OCI-LY1 (cell line): ENCODE results near the gene SCAI.
"Not testable (repeated sequence)": the region's sequence is repeated elsewhere in the genome, so short reads cannot be mapped to it uniquely, and the experiment has no call there.

Experiments used
- H2AFZ ChIP-seq: fragments of 200-600 bp; sonication (generic), shearing (Covaris generic); 2 replicates; pipeline ENCODE4 v1.6.0; 2014; ENCODE audit warnings: antibody characterized with exemption, mild to moderate bottlenecking, low read length
- H3F3A ChIP-seq: fragments of 200-600 bp; sonication (generic), shearing (Covaris generic); 2 replicates; pipeline ENCODE4 v1.6.0; 2014; ENCODE audit warnings: mild to moderate bottlenecking, antibody characterized with exemption, low read length, moderate library complexity; ENCODE audit not compliant: insufficient read depth
- H3K27ac ChIP-seq: fragments of 200-600 bp; sonication (generic); 2 replicates; pipeline ENCODE4 v1.5.1; 2014; ENCODE audit warnings: low read length, mixed run types, mild to moderate bottlenecking, low read depth; ENCODE audit not compliant: poor library complexity, severe bottlenecking
- H3K27me3 ChIP-seq: fragments of 200-600 bp; sonication (generic); 2 replicates; pipeline ENCODE4 v1.6.0; 2014; ENCODE audit warnings: antibody characterized with exemption, mild to moderate bottlenecking, low read length, moderate library complexity; ENCODE audit not compliant: insufficient read depth
- H3K36me3 ChIP-seq: fragments of 200-600 bp; sonication (generic); 2 replicates; pipeline ENCODE4 v1.6.1; 2014; ENCODE audit warnings: mild to moderate bottlenecking, antibody characterized with exemption, low read length, moderate library complexity, mixed read lengths; ENCODE audit not compliant: insufficient read depth
- H3K4me1 ChIP-seq: fragments of 200-600 bp; sonication (generic); 2 replicates; pipeline ENCODE4 v1.5.1; 2014; ENCODE audit warnings: mild to moderate bottlenecking, low read length, moderate library complexity; ENCODE audit not compliant: insufficient read depth, severe bottlenecking
- H3K4me2 ChIP-seq: fragments of 200-600 bp; sonication (generic), shearing (Covaris generic); 2 replicates; pipeline ENCODE4 v1.6.1; 2014; ENCODE audit warnings: low read length
- H3K4me3 ChIP-seq: fragments of 200-600 bp; sonication (generic); 2 replicates; pipeline ENCODE4 v1.5.1; 2014; ENCODE audit warnings: low read length, low read depth, mild to moderate bottlenecking, mixed read lengths; ENCODE audit not compliant: poor library complexity, severe bottlenecking
- H3K79me2 ChIP-seq: fragments of 200-600 bp; shearing (Covaris generic); 2 replicates; pipeline ENCODE4 v1.6.1; 2016; ENCODE audit warnings: mixed run types, low read length, mixed read lengths; ENCODE audit not compliant: insufficient read depth
- H3K9ac ChIP-seq: fragments of 200-600 bp; sonication (generic), shearing (Covaris generic); 2 replicates; pipeline ENCODE4 v1.6.1; 2014; ENCODE audit warnings: mild to moderate bottlenecking, low read length, mixed read lengths
- H3K9me2 ChIP-seq: fragments of 200-600 bp; sonication (generic), shearing (Covaris generic); 2 replicates; pipeline ENCODE4 v1.6.1; 2014; ENCODE audit warnings: low read depth, mild to moderate bottlenecking, low read length, mixed read lengths
- H3K9me3 ChIP-seq: fragments of 200-600 bp; shearing (Covaris generic); 2 replicates; pipeline ENCODE4 v1.6.1; 2014; ENCODE audit warnings: low read length, mixed read lengths
- H4K20me1 ChIP-seq: fragments of 200-600 bp; sonication (generic), shearing (Covaris generic); 2 replicates; pipeline ENCODE4 v1.6.0; 2016; ENCODE audit warnings: mild to moderate bottlenecking, low read length; ENCODE audit not compliant: insufficient read depth
- EZH2 ChIP-seq: fragments of 200-600 bp; sonication (generic), shearing (Covaris generic); IDR thresholded peaks from 2 replicates; pipeline ENCODE4 v1.8.0; 2017; ENCODE audit warnings: borderline replicate concordance, mixed run types, mild to moderate bottlenecking, antibody characterized with exemption, low read length, moderate library complexity, mixed read lengths
- TF ChIP-seq, protein P1 (sequence below): fragments of 200-600 bp; sonication (generic), shearing (Covaris generic); IDR thresholded peaks from 2 replicates; pipeline ENCODE4 v1.5.1; 2017; ENCODE audit warnings: mild to moderate bottlenecking, antibody characterized with exemption, low read length, moderate library complexity, mixed read lengths

The SCAI gene

DNA sequence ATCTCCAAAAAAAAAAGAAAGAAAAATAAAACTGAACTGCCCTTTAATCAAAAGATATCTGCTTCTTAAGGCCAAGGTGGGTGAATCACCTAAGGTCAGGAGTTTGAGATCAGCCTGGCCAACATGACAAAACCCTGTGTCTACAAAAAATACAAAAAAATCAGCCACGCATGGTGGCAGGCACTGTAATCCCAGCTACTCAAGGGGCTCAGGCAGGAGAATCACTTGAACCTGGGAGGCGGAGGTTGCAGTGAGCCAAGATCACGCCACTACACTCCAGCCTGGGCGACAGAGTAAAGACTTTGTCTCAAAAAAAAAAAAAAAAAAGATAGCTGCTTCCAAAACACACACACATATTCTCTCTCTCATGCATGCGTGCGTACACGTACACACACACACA lies 17.8 kb downstream of the SCAI start:
- Histone ChIP-seq H3K27me3 (no peaks in the 10 kb centered on the region), H3K9ac (peak overlapping the region; percentile 26; the same call in 1 of the 2 replicates), H3K9me3 (no peaks in the 10 kb centered on the region), H2AFZ (no peak overlapping the region), H3K4me3 (no peak overlapping the region), H4K20me1 (no peaks in the 10 kb centered on the region), H3F3A (0 out of 2 replicates have a peak, but pooled peaks cover 6% of the 10 kb centered on the region), H3K4me1 (peaks cover 36% of the 10 kb centered on the region), H3K9me2 (no peaks in the 10 kb centered on the region), H3K4me2 (no peak overlapping the region; the same call in 1 of the 2 replicates), H3K27ac (peak overlapping the region; percentile 77), H3K36me3 (no peaks in the 10 kb centered on the region), H3K79me2 (peaks cover 12% of the 10 kb centered on the region; the same call in 1 of the 2 replicates)
- TF ChIP-seq, protein P1, sequence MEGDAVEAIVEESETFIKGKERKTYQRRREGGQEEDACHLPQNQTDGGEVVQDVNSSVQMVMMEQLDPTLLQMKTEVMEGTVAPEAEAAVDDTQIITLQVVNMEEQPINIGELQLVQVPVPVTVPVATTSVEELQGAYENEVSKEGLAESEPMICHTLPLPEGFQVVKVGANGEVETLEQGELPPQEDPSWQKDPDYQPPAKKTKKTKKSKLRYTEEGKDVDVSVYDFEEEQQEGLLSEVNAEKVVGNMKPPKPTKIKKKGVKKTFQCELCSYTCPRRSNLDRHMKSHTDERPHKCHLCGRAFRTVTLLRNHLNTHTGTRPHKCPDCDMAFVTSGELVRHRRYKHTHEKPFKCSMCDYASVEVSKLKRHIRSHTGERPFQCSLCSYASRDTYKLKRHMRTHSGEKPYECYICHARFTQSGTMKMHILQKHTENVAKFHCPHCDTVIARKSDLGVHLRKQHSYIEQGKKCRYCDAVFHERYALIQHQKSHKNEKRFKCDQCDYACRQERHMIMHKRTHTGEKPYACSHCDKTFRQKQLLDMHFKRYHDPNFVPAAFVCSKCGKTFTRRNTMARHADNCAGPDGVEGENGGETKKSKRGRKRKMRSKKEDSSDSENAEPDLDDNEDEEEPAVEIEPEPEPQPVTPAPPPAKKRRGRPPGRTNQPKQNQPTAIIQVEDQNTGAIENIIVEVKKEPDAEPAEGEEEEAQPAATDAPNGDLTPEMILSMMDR: no peak
- no peak for TF ChIP-seq EZH2

- no peaks in the 10 kb centered on the region for H3K27me3 ChIP-seq
- H3K27ac ChIP-seq: peak overlapping the region; percentile 66
- 0 out of 2 replicates have a peak, but pooled peaks cover 8% of the 10 kb centered on the region for H3K79me2 ChIP-seq
- H3K9ac ChIP-seq: no peak overlapping the region
- peaks cover 8% of the 10 kb centered on the region; the same call in 1 of the 2 replicates for H3K36me3 ChIP-seq
- H2AFZ ChIP-seq: no peak overlapping the region
- no peaks in the 10 kb centered on the region for H3K9me2 ChIP-seq
- no peaks in the 10 kb centered on the region for H3K9me3 ChIP-seq
- no peaks in the 10 kb centered on the region for H3F3A ChIP-seq
- H3K4me3 ChIP-seq: no peak overlapping the region
- TF ChIP-seq, protein P1: no peak
- peaks cover 29% of the 10 kb centered on the region for H3K4me1 ChIP-seq
- H3K4me2 ChIP-seq: peak overlapping the region; percentile 9
- H4K20me1 ChIP-seq: no peaks in the 10 kb centered on the region
Observed at GRCh38 chr9:125121146-125121545, 22.2 kb downstream of the SCAI start.

DNA sequence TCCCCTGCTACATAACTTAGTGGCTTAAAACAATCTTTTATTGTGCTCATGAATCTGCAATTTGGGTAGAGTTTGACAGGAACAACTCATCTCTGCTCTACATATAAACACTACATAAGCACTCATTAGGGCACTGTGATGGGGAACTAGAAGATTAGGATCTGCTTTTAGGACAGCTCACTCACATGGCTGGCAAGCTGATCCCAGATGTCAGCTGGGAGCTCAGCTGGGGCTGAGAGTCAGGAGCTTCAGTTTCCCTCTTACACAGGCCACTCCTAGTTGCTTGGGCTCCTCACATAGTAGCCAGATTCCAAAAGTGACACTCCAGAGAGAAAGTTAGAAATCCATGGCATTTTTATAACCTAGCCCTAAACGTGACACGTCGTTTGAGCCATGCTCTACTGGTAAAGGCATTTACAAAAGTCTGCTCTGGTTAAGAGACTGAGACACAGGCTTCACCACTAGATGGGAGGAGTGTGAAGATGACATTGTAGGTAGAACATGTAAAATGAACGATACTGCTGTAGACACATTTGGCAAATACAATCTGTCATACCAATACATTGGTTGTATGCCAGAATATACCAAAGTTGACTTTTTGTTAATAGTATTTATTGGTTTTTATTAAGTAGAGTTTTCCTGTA lies 23.6 kb downstream of the SCAI start:
- no peak overlapping the region for H3K4me2 ChIP-seq
- peak overlapping the region; percentile 66 for H3K27ac ChIP-seq

GRCh38 chr9:125118696-125119095 lies 24.6 kb downstream of the SCAI start:
- H3K4me2 ChIP-seq, H3K27ac ChIP-seq, H3K27me3 ChIP-seq, H3K79me2 ChIP-seq, H3K9me2 ChIP-seq, H3F3A ChIP-seq, H2AFZ ChIP-seq, H4K20me1 ChIP-seq, H3K9me3 ChIP-seq, H3K9ac ChIP-seq, H3K4me3 ChIP-seq: not testable (repeated sequence)
- H3K4me1 ChIP-seq: peaks cover 21% of the 10 kb centered on the region
- peaks cover 25% of the 10 kb centered on the region for H3K36me3 ChIP-seq

More for the DNA sequence above, 23.6 kb downstream of the SCAI start:
- no peaks in the 10 kb centered on the region for H3K9me3 ChIP-seq
- H3K27me3 ChIP-seq: no peaks in the 10 kb centered on the region
- no peak overlapping the region for H2AFZ ChIP-seq
- no peak overlapping the region for H3K4me3 ChIP-seq
- H3K36me3 ChIP-seq: peaks cover 16% of the 10 kb centered on the region
- H3K9ac ChIP-seq: no peak overlapping the region
- no peaks in the 10 kb centered on the region for H3K9me2 ChIP-seq
- H3K4me1 ChIP-seq: peaks cover 21% of the 10 kb centered on the region
- H3F3A ChIP-seq: no peaks in the 10 kb centered on the region
- no peak for TF ChIP-seq EZH2
- TF ChIP-seq, protein P1: peak; percentile 38; the same call in 1 of the 2 replicates
- H4K20me1 ChIP-seq: no peaks in the 10 kb centered on the region
- 0 out of 2 replicates have a peak, but pooled peaks cover 4% of the 10 kb centered on the region for H3K79me2 ChIP-seq

- not testable (repeated sequence) for H3K4me2 ChIP-seq, H3K9me2 ChIP-seq
- peaks cover 15% of the 10 kb centered on the region for H3K9me3 ChIP-seq
Observed at GRCh38 chr9:125114503-125114902, 28.8 kb downstream of the SCAI start.

More at GRCh38 chr9:125114503-125114902, 28.8 kb downstream of the SCAI start:
- H3K27ac ChIP-seq, H3K79me2 ChIP-seq, H3K4me3 ChIP-seq, H3K9ac ChIP-seq, H4K20me1 ChIP-seq, H3K27me3 ChIP-seq, H3F3A ChIP-seq, H3K4me1 ChIP-seq, H2AFZ ChIP-seq: not testable (repeated sequence)
- peaks cover 41% of the 10 kb centered on the region for H3K36me3 ChIP-seq
